Right lobe of liver (tissue), 4 donors: ENCODE measurements around the gene ERC2.

Experiments
- POLR2A ChIP-seq: fragments of 450-650 bp; IDR thresholded peaks from one replicate; pipeline ENCODE4 v1.6.1; 2017; ENCODE audit warnings: antibody characterized with exemption, mild to moderate bottlenecking
- TF ChIP-seq, protein P1 (sequence below), 4 donors: fragments of 200-600 bp in 3 of 4; fragments of 450-650 bp in 1 of 4; IDR thresholded peaks; one replicate each; pipeline versions ENCODE4 v1.5.1 to v1.8.0; 2016 to 2022; ENCODE audit warnings: antibody characterized with exemption in 4 of 4, mild to moderate bottlenecking in 2 of 4
- donor health status: DM: no; HTN: no; CAD: no.
- donor health status: DM: no; HTN: no; CAD: no.
- donor health status: DM: no; HTN: yes; CAD: no.

DNA sequence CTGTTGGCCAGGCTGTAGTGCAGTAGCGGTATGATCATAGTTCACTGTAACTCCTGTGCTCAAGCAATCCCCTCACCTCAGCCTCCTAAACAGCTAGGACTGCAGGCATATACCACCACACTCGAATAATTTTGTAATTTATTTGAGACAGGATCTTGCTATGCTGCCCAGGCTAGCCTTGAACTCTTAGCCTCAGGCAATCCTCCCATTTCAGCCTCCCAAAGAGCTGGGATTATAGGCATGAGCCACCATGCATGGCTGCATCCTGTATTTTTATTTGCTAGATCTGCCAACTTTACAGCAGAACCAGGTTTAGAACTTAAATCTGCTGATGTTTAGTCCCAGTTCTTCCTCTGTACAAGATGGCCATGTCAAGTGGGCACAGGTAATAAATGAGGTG lies 69.6 kb downstream of the ERC2 start:
- TF ChIP-seq, protein P1, sequence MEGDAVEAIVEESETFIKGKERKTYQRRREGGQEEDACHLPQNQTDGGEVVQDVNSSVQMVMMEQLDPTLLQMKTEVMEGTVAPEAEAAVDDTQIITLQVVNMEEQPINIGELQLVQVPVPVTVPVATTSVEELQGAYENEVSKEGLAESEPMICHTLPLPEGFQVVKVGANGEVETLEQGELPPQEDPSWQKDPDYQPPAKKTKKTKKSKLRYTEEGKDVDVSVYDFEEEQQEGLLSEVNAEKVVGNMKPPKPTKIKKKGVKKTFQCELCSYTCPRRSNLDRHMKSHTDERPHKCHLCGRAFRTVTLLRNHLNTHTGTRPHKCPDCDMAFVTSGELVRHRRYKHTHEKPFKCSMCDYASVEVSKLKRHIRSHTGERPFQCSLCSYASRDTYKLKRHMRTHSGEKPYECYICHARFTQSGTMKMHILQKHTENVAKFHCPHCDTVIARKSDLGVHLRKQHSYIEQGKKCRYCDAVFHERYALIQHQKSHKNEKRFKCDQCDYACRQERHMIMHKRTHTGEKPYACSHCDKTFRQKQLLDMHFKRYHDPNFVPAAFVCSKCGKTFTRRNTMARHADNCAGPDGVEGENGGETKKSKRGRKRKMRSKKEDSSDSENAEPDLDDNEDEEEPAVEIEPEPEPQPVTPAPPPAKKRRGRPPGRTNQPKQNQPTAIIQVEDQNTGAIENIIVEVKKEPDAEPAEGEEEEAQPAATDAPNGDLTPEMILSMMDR (IDR thresholded peaks at IDR 0.05) = no peak
- TF ChIP-seq POLR2A = no peak
